ENCODE results near the gene NYNRIN.
A peak's percentile ranks its signal among the peaks of the same experiment; 100 is the strongest.

GRCh38 chr14:24429395-24430142, 30.8 kb downstream of the NYNRIN start, which contains the start of the genes CBLN3 and KHNYN:
- TF ChIP-seq POLR2A (IDR thresholded peaks at IDR 0.05; ENCODE audit: low read depth, low read length), result peak; percentile 94
- TF ChIP-seq TAF1 (IDR thresholded peaks at IDR 0.05; ENCODE audit: borderline replicate concordance, low read depth, low read length), result no peak
